Esophagus (tissue), 2 donors: ENCODE measurements around the gene USP4. TPM values are rescaled to one million over a fixed set of nuclear protein-coding genes. Genes with fewer than 3 reads are reported as not detected.

Experiments
- H3K27ac ChIP-seq, 2 donors: one replicate each; pipeline ENCODE4 v1.5.1; 2013; ENCODE audit warnings: low read depth in 2 of 2, mild to moderate bottlenecking in 2 of 2, inconsistent platforms in 1 of 2, low read length in 1 of 2, moderate library complexity in 1 of 2
- H3K27me3 ChIP-seq, 2 donors: one replicate each; pipeline ENCODE4 v1.6.1; 2013; ENCODE audit warnings: low read length in 2 of 2, control low read depth in 1 of 2, mild to moderate bottlenecking in 1 of 2; ENCODE audit not compliant: insufficient read depth in 2 of 2, control insufficient read depth in 1 of 2
- H3K36me3 ChIP-seq, 2 donors: one replicate each; pipeline ENCODE4 v1.6.1; 2013; ENCODE audit warnings: low read length in 1 of 2; ENCODE audit not compliant: control insufficient read depth in 2 of 2, insufficient read depth in 2 of 2
- H3K4me1 ChIP-seq, 2 donors: one replicate each; pipeline ENCODE4 v1.6.1; 2013; ENCODE audit warnings: low read length in 1 of 2; ENCODE audit not compliant: control insufficient read depth in 2 of 2, insufficient read depth in 2 of 2
- H3K4me3 ChIP-seq, 2 donors: one replicate each; pipeline ENCODE4 v1.5.1; 2013; ENCODE audit warnings: low read length in 2 of 2, mild to moderate bottlenecking in 2 of 2, low read depth in 1 of 2, moderate library complexity in 1 of 2
- H3K9me3 ChIP-seq, 2 donors: one replicate each; pipeline ENCODE4 v1.6.1; 2013; ENCODE audit warnings: mild to moderate bottlenecking in 2 of 2, low read depth in 1 of 2, low read length in 1 of 2, moderate library complexity in 1 of 2; ENCODE audit not compliant: control insufficient read depth in 2 of 2, insufficient read depth in 1 of 2
- WGBS, 2 donors: extraction: QIAGEN DNeasy Blood & Tissue Kit; methylation state at CpG; one replicate each; pipeline ENCODE4 v1.1.7; 2013; 5-methylcytosine and 5-hydroxymethylcytosine counted together
- polyA plus RNA-seq, 2 donors: library from polyadenylated mRNA; stranded (reverse); fragments of 200-250 nt; gene quantifications; one replicate each; pipeline ENCODE4 v1.2.3, GENCODE V29; 2013
- donor health status: healthy with polysubstance abuse.
- donor health status: Bipolar disorder and iron deficiency.

Gene USP4
- 10 to 100 TPM; 24.7 to 28.5 TPM for polyA plus RNA-seq

- no peaks in the 10 kb centered on the region for H3K36me3 ChIP-seq
- H3K4me3 ChIP-seq: peak within 1 kb of the TSS; percentile 90 to 91
- no peaks in the 10 kb centered on the region for H3K27me3 ChIP-seq
- no peaks in the 10 kb centered on the region for H3K9me3 ChIP-seq
- H3K4me1 ChIP-seq: peaks cover 0 to 7% of the 10 kb centered on the region in 2 donors
- H3K27ac ChIP-seq: peak within 1 kb of the TSS; percentile 95 to 99
- 1 to 2% methylated on average over 65 to 70 of the region's 70 CpGs for whole genome bisulfite sequencing, 2 donors
These were observed at the start of gene USP4 for GRCh38 chr3:49339941-49340800. Gene USP4 (minus strand): TSS chr3:49340053. CDS start chr3:49340024, 29 bp downstream.

GRCh38 chr3:49389297-49389696 lies 49.4 kb upstream of the USP4 start:
- Histone ChIP-seq H3K4me3 (no peak overlapping the region), H3K4me1 (peaks cover 0 to 2% of the 10 kb centered on the region in 2 donors), H3K36me3 (no peaks in the 10 kb centered on the region), H3K27ac (no peak overlapping the region), H3K9me3 (no peaks in the 10 kb centered on the region), H3K27me3 (no peaks in the 10 kb centered on the region)
- WGBS, 2 donors: 95 to 97% methylated on average over 6 of the region's 6 CpGs

GRCh38 chr3:49388289-49388820 lies 48.5 kb upstream of the USP4 start:
- Histone ChIP-seq H3K27ac (no peak overlapping the region), H3K27me3 (no peaks in the 10 kb centered on the region), H3K4me3 (no peak overlapping the region), H3K36me3 (no peaks in the 10 kb centered on the region), H3K4me1 (peaks cover 0 to 2% of the 10 kb centered on the region in 2 donors), H3K9me3 (no peaks in the 10 kb centered on the region)
- 85 to 97% methylated on average over 1 of the region's 1 CpG for WGBS, 2 donors

- Histone ChIP-seq H3K9me3 (no peaks in the 10 kb centered on the region), H3K27ac (no peak overlapping the region), H3K4me1 (peaks cover 0 to 2% of the 10 kb centered on the region in 2 donors), H3K27me3 (no peaks in the 10 kb centered on the region), H3K4me3 (no peak overlapping the region), H3K36me3 (no peaks in the 10 kb centered on the region)
- 85 to 96% methylated on average over 2 of the region's 2 CpGs for WGBS, 2 donors
These were observed 47.9 kb upstream of the USP4 start for GRCh38 chr3:49387721-49388120.

- peaks cover 0 to 2% of the 10 kb centered on the region in 2 donors for H3K4me1 ChIP-seq
- WGBS, 2 donors: 78 to 80% methylated on average over 11 of the region's 11 CpGs
- no peaks in the 10 kb centered on the region for H3K27me3 ChIP-seq
- no peaks in the 10 kb centered on the region for H3K9me3 ChIP-seq
- H3K4me3 ChIP-seq: no peak overlapping the region
- no peaks in the 10 kb centered on the region for H3K36me3 ChIP-seq
- no peak overlapping the region for H3K27ac ChIP-seq
These were observed 46.4 kb upstream of the USP4 start for GRCh38 chr3:49386056-49386756.

- Histone ChIP-seq H3K9me3 (no peaks in the 10 kb centered on the region), H3K36me3 (no peaks in the 10 kb centered on the region), H3K4me1 (peaks cover 0 to 2% of the 10 kb centered on the region in 2 donors), H3K27ac (no peak overlapping the region), H3K4me3 (no peak overlapping the region), H3K27me3 (no peaks in the 10 kb centered on the region)
- 80 to 89% methylated on average over 1 of the region's 1 CpG for WGBS, 2 donors
These were observed 45.8 kb upstream of the USP4 start for GRCh38 chr3:49385617-49386016.

- H3K4me3 ChIP-seq: no peak overlapping the region
- peaks cover 0 to 4% of the 10 kb centered on the region in 2 donors for H3K4me1 ChIP-seq
- H3K27me3 ChIP-seq: no peaks in the 10 kb centered on the region
- H3K9me3 ChIP-seq: no peaks in the 10 kb centered on the region
- no peak overlapping the region for H3K27ac ChIP-seq
- WGBS, 2 donors: 61 to 66% methylated on average over 4 to 5 of the region's 5 CpGs
- no peaks in the 10 kb centered on the region for H3K36me3 ChIP-seq
These were observed 43.5 kb upstream of the USP4 start for GRCh38 chr3:49383387-49383786.

- H3K4me3 ChIP-seq: no peak overlapping the region
- peaks cover 2 to 5% of the 10 kb centered on the region in 2 donors for H3K36me3 ChIP-seq
- H3K9me3 ChIP-seq: no peaks in the 10 kb centered on the region
- WGBS, 2 donors: 47 to 70% methylated on average over 11 of the region's 11 CpGs
- peaks cover 0 to 2% of the 10 kb centered on the region in 2 donors for H3K4me1 ChIP-seq
- H3K27ac ChIP-seq: no peak overlapping the region
- no peaks in the 10 kb centered on the region for H3K27me3 ChIP-seq
These were observed 38.5 kb upstream of the USP4 start for GRCh38 chr3:49378249-49378895.

- Histone ChIP-seq H3K36me3 (peaks cover 3 to 10% of the 10 kb centered on the region in 2 donors), H3K27ac (no peak overlapping the region), H3K4me3 (no peak overlapping the region), H3K9me3 (no peaks in the 10 kb centered on the region), H3K4me1 (peaks cover 0 to 2% of the 10 kb centered on the region in 2 donors), H3K27me3 (no peaks in the 10 kb centered on the region)
- WGBS, 2 donors: 78 to 94% methylated on average over 1 of the region's 1 CpG
These were observed 37.6 kb upstream of the USP4 start for GRCh38 chr3:49377483-49377882.
